MCF 10A (cell line): Measurements from ENCODE around the gene HOXC5. TPM values are rescaled to one million over a fixed set of nuclear protein-coding genes. Genes with fewer than 3 reads are reported as not detected.

ENCODE experiments used
- BruUV-seq: library from RNA; stranded (reverse); fragments of 400-500 nt; replicated peaks from 2 replicates; lab custom pipeline; 2021; lab: Mats Ljungman, UMichigan
- CTCF ChIA-PET: fragments of 300-600 bp; sonication (Branson Sonifier 250); formaldehyde crosslinking; extraction: SDS; loops from one replicate; lab custom pipeline; 2021; ENCODE audit warnings: antibody characterized with exemption, inconsistent platforms; lab: Yijun Ruan, JAX
- POLR2A ChIA-PET: fragments of 300-600, 350-650 bp; sonication (Branson Sonifier 250); formaldehyde crosslinking; extraction: SDS; loops from one replicate; lab custom pipeline; 2020; ENCODE audit warnings: antibody characterized with exemption, inconsistent platforms; lab: Yijun Ruan, JAX
- DNase-seq: peaks from one replicate; pipeline ENCODE4 v3.0.0-alpha.2; 2018; ENCODE audit not compliant: unreplicated experiment
- H3K27ac Mint-ChIP-seq: one replicate; pipeline ENCODE4 v1.8.0; 2022; ENCODE audit warnings: mild to moderate bottlenecking, low read depth, mixed read lengths; ENCODE audit not compliant: unreplicated experiment
- H3K27me3 Mint-ChIP-seq: one replicate; pipeline ENCODE4 v1.8.0; 2022; ENCODE audit warnings: mixed read lengths; ENCODE audit not compliant: insufficient read depth, unreplicated experiment
- H3K36me3 Mint-ChIP-seq: one replicate; pipeline ENCODE4 v1.8.0; 2022; ENCODE audit warnings: mild to moderate bottlenecking, moderate library complexity, mixed read lengths; ENCODE audit not compliant: insufficient read depth, unreplicated experiment
- H3K4me1 Mint-ChIP-seq: one replicate; pipeline ENCODE4 v1.8.0; 2022; ENCODE audit warnings: mixed read lengths; ENCODE audit not compliant: insufficient read depth, unreplicated experiment
- H3K4me3 Mint-ChIP-seq: one replicate; pipeline ENCODE4 v1.8.0; 2022; ENCODE audit warnings: mild to moderate bottlenecking, moderate library complexity, mixed read lengths; ENCODE audit not compliant: unreplicated experiment
- H3K9me3 Mint-ChIP-seq: one replicate; pipeline ENCODE4 v1.8.0; 2022; ENCODE audit warnings: mixed read lengths; ENCODE audit not compliant: unreplicated experiment
- CTCF ChIP-seq: fragments of 200-600 bp; IDR thresholded peaks from one replicate; pipeline ENCODE4 v1.8.0; 2022; ENCODE audit warnings: antibody characterized with exemption, mild to moderate bottlenecking; ENCODE audit not compliant: unreplicated experiment
- intact Hi-C: fragments of 100-400 bp; cut with micrococcal nuclease; formaldehyde crosslinking; loops from 2 replicates; pipeline ENCODE4 v1.14.1; 2022
- total RNA-seq: library from RNA; stranded (reverse); gene quantifications from 2 replicates; pipeline ENCODE4 v1.2.3, GENCODE V29; 2022

Gene HOXC5
- total RNA-seq, 1 experiment from 2014 or later = not detected

GRCh38 chr12:54008260-54008552, 24.6 kb upstream of the HOXC5 start:
- intact Hi-C loops = loop anchor here (10.0 kb wide), 1 partner anchor 357 kb away; the partner anchor contains the start of gene GPR84
- H3K9me3 Mint-ChIP-seq = no peaks in the 10 kb centered on the region
- ChIA-PET CTCF (interaction anchor here (0.5 to 12.4 kb wide), 15 partner anchors 9 to 287 kb away, joined by 3 to 200 read pairs (median 8); partner anchors contain the start of genes HOXC5, HOXC6 and SMUG1), POLR2A (interaction anchor here (0.5 to 3.1 kb wide), 12 partner anchors 8 to 263 kb away, joined by 3 to 22 read pairs (median 6); partner anchors contain the start of genes HOXC5, HOXC9 and SMUG1)
- peak overlapping the region; percentile 75 for H3K4me3 Mint-ChIP-seq
- H3K27me3 Mint-ChIP-seq = no peaks in the 10 kb centered on the region
- H3K4me1 Mint-ChIP-seq = peaks cover 16% of the 10 kb centered on the region
- H3K36me3 Mint-ChIP-seq = peaks cover 2% of the 10 kb centered on the region
- DNase-seq = no peak
- BruUV-seq = no TSS peak
- TF ChIP-seq CTCF = no peak
- no peak overlapping the region for H3K27ac Mint-ChIP-seq

- no peaks in the 10 kb centered on the region for H3K36me3 Mint-ChIP-seq
- TSS peak; percentile 49 for BruUV-seq
- H3K4me3 Mint-ChIP-seq = peak overlapping the region; percentile 75
- no peaks in the 10 kb centered on the region for H3K27me3 Mint-ChIP-seq
- peak overlapping the region; percentile 79 for H3K27ac Mint-ChIP-seq
- no peaks in the 10 kb centered on the region for H3K9me3 Mint-ChIP-seq
- peak; percentile 47 for DNase-seq
- H3K4me1 Mint-ChIP-seq = peaks cover 22% of the 10 kb centered on the region
- ChIA-PET POLR2A (interaction anchor here (0.6 to 3.1 kb wide), 19 partner anchors 8 to 349 kb away, joined by 3 to 20 read pairs (median 4); partner anchors contain the start of genes HOXC5, HOXC6, HOXC9 and SMUG1), CTCF (interaction anchor here (0.7 to 12.4 kb wide), 15 partner anchors 8 to 1682 kb away, joined by 3 to 200 read pairs (median 10); partner anchors contain the start of genes HOXC5, HOXC6 and SMUG1)
- intact Hi-C loops = loop anchor here (10.0 kb wide), 1 partner anchor 355 kb away; the partner anchor contains the start of gene GPR84
- TF ChIP-seq CTCF = no peak
Measured at GRCh38 chr12:54009171-54010052, 23.4 kb upstream of the HOXC5 start.

- peaks cover 22% of the 10 kb centered on the region for H3K4me1 Mint-ChIP-seq
- POLR2A ChIA-PET = interaction anchor here (0.9 to 2.9 kb wide), 3 partner anchors 10 to 181 kb away, joined by 3 to 20 read pairs (median 5); partner anchors contain the start of gene HOXC9
- H3K27me3 Mint-ChIP-seq = no peaks in the 10 kb centered on the region
- intact Hi-C loops = no loop called here
- H3K27ac Mint-ChIP-seq = peak overlapping the region; percentile 79
- no TSS peak for BruUV-seq
- H3K9me3 Mint-ChIP-seq = no peaks in the 10 kb centered on the region
- H3K36me3 Mint-ChIP-seq = no peaks in the 10 kb centered on the region
- CTCF ChIA-PET = interaction anchor here (1.2 to 10.0 kb wide), 6 partner anchors 17 to 206 kb away, joined by 3 to 141 read pairs (median 12); partner anchors contain the start of genes HOXC6 and SMUG1
- H3K4me3 Mint-ChIP-seq = peak overlapping the region; percentile 75
- DNase-seq = no peak
- TF ChIP-seq CTCF = no peak
Measured at GRCh38 chr12:54010053-54010971, 22.5 kb upstream of the HOXC5 start.
